GM15510 (cell line): ENCODE results near the gene GLYATL1.

Source experiments
- POLR2A ChIP-seq: IDR thresholded peaks from 3 replicates; pipeline ENCODE4 v1.6.1; 2011; ENCODE audit warnings: borderline replicate concordance; ENCODE audit not compliant: insufficient read length; ENCODE audit errors: extremely low read depth

GLYATL1 gene

DNA sequence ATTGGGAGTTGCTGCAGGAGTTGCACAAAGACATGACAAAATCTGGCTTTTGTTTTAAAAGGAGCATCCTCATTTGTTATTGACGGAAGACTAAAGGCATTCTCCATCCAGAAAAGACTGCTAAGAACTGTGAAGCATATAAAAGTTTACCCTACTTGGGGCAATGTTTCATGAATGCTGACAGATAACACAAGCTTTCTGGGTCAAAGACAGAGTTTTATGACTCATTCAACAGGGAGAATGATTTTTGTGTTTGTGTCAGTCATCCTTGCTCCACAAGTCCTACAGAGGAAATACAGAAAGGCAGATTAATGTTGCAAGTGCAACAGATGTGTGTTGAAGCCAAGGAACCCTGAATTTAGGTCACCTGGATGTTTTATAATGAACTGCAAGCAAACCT, 2.5 kb downstream of the GLYATL1 start:
- TF ChIP-seq POLR2A = no peak

DNA sequence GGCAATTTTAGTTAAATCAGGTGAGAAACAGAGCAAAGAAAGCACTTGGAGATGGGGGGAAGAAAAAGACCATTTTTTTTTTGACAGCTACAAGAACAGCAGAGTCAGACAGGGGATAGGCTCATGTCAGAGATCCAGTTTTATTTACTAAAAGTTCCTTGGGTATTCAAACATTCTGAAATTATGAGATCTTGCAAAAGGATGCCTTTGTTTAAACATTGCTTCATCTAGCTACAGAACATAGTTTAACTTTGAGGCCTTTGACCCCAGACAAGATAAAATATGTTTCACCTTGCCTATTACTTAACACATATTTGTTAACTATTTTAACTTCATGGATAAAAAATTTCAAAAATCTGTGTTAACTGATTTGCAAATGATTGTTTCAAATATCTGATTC, 6.4 kb downstream of the GLYATL1 start:
- TF ChIP-seq POLR2A = no peak

DNA sequence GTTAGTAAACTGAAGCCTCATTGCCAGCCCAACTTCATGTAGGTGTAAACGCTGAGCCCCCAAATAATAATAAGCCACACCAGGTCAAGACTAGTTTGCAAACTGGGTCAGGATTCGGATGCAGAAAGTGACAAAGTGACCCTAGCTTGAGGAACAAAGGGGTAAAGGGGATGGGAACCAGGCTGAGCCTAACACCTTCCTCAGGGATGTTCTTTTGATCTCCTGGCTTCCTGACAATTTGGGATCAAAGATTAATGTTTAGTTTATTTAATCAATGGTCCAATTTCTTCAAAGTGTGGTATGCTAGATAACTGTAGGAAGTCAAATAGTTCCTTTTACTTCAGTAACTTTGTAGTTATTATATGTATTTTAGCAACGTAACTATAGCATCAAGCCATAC, 9.9 kb downstream of the GLYATL1 start:
- TF ChIP-seq POLR2A = no peak

DNA sequence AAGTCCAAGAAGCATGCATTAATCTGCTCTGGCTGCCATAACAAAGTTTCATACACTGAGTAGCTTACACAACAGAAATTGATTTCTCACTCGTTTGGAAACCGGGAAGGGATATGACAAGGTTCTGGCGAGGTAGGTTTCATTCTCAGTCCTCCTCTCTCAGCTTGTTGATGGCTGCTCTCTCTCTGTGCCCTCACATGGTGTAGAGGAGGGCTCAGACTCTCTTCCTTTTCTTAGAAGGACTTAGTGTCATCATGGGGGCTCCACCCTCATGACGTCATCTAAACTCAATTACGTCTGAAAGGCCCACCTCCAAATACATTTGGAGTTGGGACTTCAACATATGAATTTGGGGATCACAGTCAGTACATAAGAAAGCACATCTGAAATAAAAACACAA, 18.6 kb downstream of the GLYATL1 start:
- no peak for TF ChIP-seq POLR2A

DNA sequence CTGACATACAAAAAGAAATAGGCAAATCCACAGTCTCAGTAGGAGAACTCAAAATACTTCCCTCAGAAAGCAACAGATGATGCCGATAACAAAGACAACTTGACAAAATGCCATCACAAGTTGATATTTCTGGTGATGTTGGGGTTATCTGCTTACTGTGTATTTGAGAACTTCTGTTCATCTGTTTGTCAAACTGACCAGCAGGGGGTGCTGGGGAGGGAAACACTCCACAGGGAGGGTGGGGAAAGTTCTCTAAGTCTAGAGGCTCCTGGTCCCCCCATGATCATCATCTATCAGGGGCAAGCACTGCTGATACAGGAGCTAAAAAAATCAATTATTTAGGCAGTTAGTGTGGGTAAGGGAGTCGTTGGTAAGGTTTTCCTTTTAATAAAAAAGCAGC, 19.2 kb downstream of the GLYATL1 start:
- TF ChIP-seq POLR2A = no peak

DNA sequence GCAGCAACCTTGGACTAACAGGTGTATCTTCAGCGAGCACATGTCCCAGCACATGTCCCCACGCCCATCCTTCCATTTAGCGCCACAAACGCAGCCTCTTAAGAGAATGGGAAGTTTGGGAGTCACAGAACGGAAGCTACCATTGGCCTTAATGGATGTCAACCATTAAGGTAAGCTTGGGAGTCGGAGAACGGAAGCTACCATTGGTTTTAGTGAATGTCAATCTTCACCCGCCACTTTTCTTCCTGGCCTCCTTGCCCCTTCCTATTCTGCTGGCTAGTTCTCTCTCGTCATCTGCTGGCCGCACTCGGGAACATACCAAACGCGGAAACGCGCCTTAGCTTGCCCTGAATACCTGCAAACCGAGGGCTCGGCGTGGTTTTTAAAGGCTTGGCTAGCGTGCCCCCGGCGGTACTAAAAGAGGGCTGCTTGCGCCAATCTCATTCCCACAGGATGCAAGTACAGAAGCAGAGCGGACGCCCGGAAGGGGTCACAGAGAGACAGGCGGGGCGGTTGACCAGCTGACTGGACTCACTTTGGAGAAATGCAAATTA, 24.3 kb downstream of the GLYATL1 start:
- TF ChIP-seq POLR2A = no peak

DNA sequence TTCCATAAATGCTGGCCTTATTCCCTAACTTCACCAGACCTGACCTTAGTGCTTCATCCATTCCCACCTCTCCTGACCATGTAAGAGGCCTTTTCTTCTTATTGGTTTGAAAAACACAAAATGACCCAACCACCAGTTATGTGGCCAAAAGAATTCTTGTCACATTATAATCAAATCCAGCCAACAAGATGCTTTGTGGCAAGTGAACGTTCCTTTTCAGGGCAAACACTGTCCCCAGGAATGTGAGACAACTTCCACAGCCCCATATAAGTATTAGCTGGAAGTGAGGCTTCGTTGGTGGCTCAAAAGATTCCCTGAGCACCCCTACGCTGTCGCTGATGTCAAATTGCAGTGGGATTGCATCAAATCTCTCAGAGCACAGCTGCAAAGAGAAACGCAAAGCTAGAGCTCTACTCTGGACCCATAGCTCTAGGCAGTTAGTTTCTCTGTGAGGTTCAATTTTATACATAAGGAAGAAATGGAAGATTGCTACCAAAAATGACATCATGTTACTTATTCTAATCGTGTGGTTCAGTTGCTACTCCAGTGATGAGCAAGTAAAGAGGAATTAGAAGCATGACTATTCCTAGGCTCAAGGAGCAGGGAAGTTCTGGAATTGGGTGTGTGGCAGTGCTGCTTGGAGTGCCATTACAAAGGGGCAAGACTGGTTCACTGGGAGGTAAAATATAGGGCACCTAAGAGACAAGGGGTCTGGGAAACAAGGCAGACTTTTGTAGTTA, 26.1 kb downstream of the GLYATL1 start:
- TF ChIP-seq POLR2A = no peak

DNA sequence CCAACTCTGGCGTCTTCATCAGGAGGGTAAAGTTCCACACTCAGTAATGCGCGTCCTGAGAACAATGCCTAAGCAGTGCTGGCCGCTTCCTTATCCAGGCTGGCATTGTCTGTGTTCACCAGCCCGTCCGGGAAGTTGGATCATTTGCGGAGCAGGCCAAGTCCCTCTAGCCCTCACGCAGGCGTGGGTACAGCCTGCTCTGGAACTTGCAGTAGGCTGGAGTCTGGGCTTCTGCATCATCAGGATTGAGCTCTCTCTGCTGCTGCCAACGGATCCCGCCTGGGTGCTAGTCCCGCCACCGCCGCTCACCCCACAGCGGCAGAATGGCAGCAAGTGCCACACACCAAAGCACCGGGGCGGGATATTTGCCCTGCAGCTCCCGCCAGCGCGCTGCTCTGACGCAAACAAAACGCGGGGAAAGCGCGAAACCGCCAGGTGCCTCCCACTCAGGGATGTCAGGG, 29.0 kb downstream of the GLYATL1 start:
- TF ChIP-seq POLR2A = no peak

DNA sequence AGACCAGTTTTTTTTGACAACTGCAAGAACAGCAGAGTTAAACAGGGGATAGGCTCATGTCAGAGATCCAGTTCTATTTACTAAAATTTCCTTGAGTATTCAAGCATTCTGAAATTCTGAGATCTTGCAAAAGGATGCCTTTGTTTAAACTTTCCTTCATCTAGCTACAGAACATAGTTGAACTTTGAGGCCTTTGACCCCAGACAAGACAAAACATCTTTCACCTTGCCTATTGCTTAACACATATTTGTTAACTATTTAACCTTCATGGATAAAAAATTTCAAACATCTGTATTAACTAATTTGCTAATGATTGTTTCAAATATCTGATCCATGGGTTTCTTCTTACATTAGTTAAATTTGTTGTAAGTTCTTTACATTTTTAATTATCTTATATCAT, 38.2 kb downstream of the GLYATL1 start:
- TF ChIP-seq POLR2A = no peak

DNA sequence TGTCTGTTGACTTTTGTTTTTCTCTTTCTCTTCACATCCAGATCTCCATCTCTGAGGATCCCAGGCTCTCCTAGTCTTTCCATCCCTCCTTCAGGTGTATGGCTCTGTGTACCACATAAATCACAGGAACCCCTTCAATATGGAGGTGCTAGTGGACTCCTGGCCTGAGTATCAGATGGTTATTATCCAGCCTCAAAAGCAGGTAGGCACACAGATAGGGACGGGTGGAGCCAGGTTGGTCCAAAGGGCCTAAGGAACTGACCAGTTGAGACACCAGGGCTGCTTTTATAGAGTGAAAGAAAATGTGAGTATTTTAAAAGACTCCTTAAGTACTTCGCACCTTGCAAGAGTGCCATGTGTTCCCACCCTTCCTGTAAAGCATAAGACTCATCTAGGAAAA, 39.9 kb downstream of the GLYATL1 start:
- TF ChIP-seq POLR2A = no peak

DNA sequence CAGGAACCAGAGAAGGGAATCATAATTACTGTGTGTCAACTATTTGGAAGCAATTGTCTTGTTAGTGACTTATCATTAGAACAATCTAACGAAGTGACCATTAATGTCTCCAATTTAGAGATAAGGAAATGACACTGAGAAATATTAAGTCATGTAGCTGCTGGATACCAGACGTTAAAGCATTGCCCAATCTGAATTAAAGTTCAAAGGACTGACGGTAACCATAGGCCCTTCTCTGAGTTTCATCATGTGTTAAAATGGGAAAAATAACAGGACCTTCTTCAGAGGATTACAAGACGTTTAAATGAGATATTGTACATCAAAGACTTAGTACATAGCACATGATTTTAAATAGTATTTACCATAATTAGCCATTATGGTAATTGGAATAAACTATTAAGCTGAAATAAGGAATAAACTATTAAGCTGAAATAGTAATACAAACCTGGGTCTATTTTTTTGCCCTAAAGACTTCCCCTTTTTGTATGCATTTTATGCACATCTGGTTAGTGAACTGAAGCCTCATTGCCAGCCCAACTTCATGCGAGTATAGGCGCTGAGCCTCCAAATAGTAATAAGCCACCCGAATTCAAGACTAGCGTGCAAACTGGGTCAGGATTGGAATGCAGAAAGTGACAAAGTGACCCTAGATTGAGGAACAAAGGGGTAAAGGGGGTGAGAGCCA, 41.0 kb downstream of the GLYATL1 start:
- no peak for TF ChIP-seq POLR2A

DNA sequence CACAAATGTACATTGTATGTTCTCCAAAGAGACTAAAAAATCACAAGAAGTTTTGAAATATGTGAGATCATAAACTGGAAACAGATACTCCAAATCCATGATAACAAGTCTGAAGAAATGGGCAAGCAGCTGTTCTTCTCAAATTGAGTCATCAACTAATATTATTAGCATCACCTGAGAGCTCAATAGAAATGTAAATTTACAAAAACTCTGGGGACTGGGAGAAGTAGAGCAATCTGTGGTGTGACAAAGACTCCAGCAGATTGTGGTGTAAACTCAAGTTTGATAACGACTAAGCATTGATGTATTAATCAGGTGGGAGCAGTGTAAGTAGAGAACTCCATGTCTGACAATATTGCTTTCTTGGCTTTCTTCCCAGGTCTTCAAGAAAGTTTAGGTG, 53.2 kb downstream of the GLYATL1 start:
- no peak for TF ChIP-seq POLR2A

DNA sequence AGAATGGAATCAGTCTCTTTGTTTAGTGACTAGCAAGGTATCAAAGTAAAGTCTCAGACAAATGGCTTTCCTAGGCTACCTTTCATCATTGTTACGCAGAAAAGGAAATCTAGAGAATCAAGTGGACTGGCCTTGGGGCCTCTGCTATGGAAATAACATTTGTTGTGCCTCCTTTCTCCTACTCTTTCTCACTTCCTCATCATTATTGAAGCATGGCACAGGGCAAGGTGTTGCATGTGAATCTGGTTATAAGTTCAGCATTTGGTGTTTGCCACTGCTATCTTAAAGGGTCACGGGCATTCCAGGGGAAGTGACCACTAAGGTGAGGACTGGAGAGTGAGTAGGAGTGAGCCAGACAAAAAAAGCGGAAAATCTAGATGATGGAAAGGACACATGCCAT, 54.9 kb downstream of the GLYATL1 start:
- TF ChIP-seq POLR2A = no peak

DNA sequence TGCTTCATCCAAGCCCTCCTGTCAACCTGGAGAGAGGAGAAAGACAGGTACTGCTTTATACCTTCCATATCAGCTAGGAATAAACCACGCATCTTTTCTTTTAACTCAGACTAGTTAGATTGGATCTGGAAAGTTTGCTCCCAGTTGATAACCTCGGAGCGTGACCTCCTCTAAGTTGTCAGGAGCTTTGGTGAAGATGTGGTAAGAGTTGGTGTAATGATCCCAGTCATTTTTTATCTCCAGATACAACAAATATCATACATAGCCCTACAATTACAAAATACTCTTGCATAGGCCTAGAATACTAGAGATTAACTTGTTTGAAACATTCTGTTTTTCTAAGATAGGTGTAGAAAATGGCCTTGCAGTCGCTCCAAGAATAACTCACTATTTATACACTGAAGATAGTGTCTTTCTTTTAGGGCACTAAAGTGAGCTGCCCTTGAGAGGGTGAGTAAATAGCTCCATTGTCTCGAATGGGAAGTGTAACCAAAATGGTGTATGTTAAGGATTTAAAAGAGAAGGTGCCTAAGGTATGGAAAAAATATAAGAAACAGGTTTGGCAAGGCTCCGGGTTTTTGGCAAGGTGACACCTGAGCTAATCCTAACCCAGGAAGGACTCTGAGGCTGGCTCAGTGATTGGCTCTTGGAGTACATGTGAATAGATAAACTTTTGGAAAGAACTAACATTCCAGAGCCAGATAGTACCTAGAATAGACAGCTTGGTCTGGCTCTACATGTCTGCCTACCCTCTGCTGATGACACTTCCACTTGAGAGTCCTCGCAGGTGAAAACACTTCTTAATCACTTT, 59.4 kb downstream of the GLYATL1 start:
- no peak for TF ChIP-seq POLR2A

DNA sequence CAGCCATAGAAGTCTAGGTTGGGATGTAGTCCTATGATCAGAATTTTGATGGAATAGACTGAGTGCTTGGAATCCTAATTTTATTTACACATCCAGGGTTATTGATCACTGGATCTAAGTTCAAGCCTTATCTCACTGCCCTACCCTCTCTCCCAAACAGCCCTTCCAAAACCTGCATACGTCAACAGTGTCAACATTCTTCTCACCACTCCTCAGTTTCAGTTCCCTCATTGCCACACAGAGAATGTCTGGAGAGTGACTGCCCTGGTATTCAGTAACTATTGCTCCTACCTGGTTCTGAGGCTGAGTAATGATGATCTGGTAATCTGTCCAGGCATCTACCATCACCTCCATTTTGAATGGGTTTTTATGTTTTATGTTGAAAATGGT, 60.0 kb downstream of the GLYATL1 start:
- TF ChIP-seq POLR2A = no peak

DNA sequence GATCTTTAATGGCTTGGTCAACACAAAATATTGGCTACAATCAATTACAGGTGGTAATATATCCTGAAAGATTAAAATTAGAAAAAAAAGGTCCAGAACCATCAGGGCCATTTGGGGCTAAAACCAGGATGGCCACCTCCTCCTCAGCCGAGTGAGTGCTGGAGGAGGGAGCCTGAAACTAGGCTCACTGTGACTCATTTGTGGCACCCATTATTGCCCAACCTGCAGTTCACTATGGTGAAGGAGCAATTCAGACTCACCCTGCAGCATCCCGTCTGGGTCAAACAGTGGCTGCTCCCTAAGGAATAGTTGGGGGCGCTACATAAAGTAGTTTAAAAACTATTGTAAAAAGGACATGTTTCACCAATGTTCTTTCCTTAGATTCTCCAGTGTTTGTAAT, 60.7 kb downstream of the GLYATL1 start:
- no peak for TF ChIP-seq POLR2A
